GM12872 (cell line): Measurements from ENCODE around the gene ARL10.

ENCODE experiments used
- CTCF ChIP-seq: IDR thresholded peaks from 3 replicates; pipeline ENCODE4 v1.5.1; 2011; ENCODE audit warnings: low read depth, mild to moderate bottlenecking, low read length, moderate library complexity; ENCODE audit not compliant: insufficient read depth

The ARL10 gene

GRCh38 chr5:176339304-176339703, 26.0 kb upstream of the ARL10 start:
- TF ChIP-seq CTCF: no peak

- TF ChIP-seq CTCF: no peak
Measured at GRCh38 chr5:176341325-176342157, 23.7 kb upstream of the ARL10 start.

GRCh38 chr5:176342158-176342483, 23.2 kb upstream of the ARL10 start:
- no peak for TF ChIP-seq CTCF

- no peak for TF ChIP-seq CTCF
Measured at GRCh38 chr5:176342766-176343458, 22.4 kb upstream of the ARL10 start.

GRCh38 chr5:176350416-176350815, 14.9 kb upstream of the ARL10 start:
- no peak for TF ChIP-seq CTCF

- TF ChIP-seq CTCF: no peak
Measured at GRCh38 chr5:176352116-176352878, 13.0 kb upstream of the ARL10 start.

GRCh38 chr5:176353533-176353932, 11.8 kb upstream of the ARL10 start:
- TF ChIP-seq CTCF: no peak
